Fibroblast of skin of right biceps (primary cell): ENCODE data around the gene CHST10.
"Not testable (repeated sequence)": the region's sequence is repeated elsewhere in the genome, so short reads cannot be mapped to it uniquely, and the experiment has no call there.

ENCODE experiments used
- DNase-seq: peaks from one replicate; pipeline ENCODE4 v3.0.0-alpha.2; 2013

The CHST10 gene

DNA sequence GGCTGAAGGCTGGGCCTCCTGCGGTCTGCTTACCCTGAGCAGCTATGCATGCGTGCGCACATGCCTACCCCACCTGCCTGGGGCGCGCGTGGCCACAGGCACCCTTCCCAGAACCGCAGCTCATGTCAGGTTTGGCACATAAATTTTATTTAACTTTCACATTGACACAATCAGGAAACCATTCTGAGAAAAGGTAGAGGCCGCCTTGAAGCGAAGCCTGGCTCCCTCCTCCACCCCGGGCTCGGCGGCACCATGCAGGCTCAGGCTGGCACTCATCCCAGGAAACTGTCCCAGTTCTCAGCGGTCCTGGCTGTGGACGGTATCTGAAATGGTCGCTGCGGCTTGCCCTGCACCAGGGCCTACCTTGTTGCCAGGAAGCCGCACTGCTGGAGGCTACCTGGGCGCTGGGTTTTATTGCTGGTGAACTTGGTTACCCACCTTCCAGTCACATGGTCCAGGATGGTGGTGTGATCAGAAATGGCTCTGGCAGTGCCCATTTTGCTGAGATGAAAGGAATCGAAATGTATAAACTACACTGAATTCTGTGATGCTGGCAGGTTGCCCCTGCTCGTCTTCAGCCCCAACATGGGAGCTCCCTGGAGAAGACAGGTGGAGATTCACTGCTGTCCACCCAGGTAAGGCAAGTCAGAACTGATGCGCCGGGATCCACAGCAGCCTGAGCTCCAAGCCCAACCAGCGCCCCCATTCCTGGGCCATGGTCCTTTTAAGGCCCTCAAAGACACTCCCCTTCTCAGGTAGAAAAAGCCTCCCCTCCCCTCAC, 25.5 kb downstream of the CHST10 start:
- no peak for DNase-seq

DNA sequence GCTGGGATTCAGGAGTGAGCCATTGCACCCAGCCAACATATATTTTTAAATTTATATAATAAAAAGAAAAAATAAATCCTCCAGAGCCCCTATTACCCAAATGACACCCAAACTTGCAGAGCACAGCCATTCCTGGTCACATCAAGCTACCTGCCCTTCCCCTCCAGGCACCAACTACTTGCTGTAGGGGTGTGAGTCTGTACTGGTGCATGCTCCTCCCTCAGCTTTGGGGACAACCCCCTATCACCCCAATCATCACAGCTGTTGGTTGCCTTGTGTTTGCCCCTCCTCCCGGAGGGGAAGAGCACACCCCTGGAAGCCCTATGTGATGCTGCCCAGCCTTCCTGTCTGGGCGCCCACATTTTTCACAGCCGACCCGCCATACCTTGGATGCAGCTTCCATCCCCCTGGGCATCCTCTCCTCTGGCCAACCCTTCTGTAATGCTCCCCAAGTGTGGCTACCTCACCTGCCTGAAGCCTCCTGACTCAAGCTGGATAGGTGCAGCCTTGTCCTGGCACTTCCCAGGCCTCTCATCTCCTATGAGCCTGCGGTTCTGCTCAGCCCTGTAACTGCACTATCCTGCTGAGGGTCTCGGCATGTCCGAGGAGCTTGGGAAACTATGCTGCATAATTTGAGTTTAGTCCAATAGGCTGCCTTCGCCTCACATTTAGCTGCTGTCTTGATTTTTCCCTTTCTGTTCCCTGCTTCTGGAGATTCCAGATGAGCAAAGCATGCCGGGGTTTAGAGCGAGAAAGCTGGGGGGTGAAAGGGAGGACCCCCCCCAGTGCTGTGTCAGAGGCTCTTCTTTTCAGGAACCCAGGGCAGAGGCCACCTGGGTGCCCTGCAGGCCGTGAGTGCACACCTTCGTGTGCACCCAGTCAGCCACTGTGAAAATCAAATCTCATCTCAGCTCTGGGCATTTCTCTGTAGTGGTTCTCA, 27.2 kb downstream of the CHST10 start:
- no peak for DNase-seq

DNA sequence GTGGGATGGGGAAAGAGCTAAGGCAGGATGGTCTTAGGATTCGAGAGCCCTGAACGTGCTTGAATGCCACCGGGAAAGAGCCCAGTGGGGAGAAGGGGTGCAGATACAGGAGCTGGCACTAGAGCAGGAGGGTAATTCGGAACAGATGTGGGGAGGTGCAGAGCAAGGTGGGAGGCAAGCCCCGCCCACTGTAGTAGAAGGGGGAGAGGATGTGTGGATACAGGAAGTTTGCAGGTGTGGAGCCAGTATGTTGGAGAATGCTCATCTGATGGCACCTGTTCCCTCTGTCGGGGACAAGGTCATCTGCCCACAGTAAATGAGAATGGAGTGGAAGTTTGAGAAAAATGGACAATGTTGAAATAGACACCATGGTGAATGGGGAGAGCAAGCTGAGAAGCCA, 28.8 kb downstream of the CHST10 start:
- no peak for DNase-seq

DNA sequence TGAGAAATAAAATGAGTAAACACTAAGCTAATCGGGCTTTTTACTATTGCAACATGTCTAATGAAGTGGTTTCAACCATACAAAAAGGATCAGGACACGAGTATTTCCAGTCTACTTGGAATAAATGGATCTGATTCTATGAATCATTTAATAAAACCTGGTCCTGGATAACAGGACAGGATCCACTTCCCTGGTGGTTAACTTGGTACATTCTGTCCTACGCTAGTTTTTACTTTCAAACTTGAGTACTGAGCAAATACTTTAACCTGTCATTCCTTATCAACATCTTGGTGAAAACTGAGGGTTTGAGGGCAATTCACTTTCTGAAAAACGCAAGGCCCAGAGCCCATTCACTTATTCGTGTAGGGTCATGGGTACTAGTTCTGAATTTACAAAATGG, 33.5 kb downstream of the CHST10 start:
- DNase-seq, result no peak

DNA sequence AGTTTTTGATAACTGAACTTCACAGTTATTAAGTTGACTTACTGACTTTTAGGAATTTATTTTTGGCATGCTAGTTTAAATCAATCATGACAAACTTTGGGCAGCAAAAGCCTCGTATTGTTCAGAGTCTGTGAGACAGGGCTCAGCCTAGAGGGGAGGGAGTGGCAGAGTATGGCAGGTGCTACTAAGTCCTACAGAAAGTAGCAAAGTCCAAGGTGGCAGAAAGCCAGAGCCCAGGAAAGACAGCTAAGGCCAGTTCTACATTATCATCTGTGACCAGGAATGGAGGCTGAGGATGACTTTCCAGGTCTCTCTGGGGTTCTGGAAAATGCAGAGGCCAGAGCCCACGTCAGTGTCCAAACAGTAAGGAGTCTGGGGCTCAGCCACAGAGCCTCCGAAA, 34.2 kb downstream of the CHST10 start:
- no peak for DNase-seq

DNA sequence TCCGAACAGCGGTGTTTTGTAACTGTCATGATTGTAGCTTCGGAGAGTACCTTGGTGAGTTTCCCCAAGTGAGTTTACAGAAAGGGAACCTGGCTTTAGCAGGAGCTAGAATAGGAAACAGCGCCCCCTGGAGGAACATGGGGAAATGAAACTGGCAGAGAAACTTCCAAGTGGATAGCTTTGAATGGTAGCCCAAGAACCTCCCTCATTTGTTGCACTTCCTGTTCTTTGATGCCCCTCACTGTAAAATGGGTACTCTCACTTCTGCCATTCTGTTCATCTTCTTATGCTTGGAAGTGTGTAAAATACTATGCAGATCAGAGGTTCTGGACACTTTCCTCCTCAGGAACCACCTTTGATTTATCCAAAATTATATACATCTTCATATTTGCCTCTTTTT, 36.2 kb downstream of the CHST10 start:
- DNase-seq, result peak; percentile 68

DNA sequence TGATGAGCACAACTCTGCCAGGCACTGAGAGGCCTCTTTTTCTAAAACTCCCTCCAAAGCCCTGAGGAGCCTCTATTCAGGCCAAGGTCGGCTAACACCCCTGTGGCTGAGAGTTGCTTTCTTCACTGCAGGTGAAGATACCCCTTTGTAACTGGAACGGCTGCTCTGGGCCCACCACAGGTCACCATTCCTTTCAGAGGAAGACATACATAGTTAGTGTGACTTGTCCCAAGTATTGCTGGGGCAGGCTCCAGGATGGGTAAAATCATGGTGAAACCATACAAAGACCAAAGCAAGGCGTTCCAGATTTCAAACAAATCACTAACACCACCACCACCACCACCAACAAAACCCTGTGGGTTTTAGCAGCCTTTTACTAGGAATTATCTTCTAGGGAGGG, 36.8 kb downstream of the CHST10 start:
- DNase-seq, result no peak

DNA sequence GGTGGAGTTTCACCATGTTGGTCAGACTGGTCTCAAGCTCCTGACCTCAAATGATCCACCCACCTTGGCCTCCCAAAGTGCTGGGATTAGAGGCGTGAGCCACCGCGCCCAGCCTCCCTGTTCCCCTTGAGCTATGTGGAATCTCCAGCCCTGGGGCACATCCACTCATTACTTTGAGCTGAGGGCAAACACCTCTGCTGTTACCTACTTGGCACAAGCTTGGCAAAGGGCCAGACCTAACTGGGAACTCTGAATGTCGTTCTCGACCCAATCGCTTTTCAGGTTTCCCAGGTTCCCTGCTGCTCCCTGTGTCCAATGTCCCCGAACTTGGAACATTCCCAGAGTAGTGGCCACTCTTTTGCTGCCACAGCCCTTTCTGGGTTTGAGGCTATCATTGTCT, 40.6 kb downstream of the CHST10 start:
- no peak for DNase-seq

DNA sequence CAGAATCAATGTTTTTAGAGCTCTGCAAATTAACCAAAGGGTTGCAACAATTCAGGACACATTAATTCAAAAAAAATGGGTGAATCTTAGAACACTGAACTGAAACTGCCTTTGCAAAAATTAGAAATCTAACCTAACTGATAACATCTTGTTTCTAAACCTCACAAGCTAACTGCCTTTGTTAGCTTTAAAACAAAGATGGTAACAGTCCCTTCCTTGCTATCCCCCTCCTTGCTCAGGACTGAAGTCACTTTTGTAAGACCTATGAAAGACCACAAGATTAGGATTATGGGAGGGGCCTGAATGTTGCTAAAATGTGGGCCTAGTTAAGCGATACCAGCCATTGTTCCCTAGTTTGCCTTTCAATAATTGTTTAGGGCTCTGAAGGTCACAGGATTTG, 50.3 kb downstream of the CHST10 start:
- DNase-seq, result no peak

DNA sequence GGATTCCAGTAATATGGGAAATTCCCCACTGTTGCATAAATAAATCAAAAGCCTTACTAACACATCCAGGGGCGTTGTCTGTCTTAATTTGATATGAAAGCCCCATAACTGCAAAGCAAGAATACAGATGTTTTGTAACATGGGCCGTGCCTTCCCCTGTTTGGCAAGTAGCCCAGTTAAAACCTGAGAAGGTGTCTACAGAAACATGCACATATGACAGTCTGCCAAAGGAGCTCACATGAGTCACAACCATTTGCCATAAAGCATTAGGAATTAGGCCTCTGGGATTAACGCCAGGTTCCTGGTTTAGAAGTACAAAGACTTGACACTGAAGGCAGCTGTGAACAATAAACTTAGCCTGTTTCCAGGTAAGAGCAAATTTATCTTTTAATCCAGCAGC, 52.0 kb downstream of the CHST10 start:
- peak; percentile 84 for DNase-seq

DNA sequence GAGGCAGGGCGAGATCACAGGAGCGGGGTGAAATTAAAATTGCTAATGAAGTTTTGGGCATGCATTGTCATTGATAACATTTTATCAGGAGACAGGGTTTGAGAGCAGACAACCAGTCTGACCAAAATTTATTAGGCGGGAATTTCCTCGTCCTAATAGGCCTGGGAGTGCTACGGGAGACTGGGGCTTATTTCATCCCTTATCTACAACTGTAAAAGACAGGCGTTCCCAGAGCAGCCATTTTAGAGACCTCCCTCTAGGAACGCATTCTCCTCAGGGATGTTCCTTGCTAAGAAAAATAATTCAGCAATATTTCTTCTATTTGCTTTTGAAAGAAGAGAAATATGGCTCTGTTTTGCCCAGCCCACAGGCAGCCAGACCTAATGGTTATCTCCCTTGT, 55.2 kb downstream of the CHST10 start:
- not testable (repeated sequence) for DNase-seq

DNA sequence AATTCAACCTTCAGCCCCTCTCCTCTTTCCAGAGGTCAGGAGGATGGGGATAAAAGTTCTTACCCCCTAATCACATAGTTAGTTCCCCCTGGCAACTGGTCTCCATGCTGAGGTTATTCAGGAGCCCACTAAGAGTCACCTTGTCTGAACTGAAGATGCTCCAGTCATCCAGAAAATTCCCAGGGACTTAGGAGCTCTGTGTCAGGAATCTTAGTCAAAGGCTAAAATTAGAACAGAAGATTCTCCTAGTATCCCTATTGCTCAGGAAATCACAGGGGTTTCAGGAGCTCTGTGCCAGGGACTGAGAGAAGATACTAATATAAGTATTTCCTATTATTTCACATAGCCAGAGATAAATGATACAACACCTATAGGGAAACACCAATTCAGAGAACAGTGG, 57.9 kb downstream of the CHST10 start:
- no peak for DNase-seq

DNA sequence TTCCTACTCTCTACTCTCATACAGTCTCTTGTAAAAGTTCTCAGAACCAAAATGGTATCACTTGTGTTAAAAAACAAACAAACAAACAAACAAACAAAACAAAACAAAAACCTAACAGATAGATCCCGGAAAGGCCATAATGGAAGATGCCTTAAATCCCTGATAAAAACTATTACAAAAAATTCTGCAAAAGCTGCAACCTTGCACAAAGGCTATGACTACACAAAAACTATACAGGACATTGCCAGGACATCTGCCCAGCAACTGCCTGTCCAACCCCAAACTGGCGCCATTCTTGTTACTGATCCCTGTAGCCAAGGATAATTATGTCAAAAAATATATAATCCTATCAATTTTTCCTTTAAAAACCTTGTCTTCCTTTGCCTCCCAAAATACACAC, 58.9 kb downstream of the CHST10 start:
- no peak for DNase-seq

DNA sequence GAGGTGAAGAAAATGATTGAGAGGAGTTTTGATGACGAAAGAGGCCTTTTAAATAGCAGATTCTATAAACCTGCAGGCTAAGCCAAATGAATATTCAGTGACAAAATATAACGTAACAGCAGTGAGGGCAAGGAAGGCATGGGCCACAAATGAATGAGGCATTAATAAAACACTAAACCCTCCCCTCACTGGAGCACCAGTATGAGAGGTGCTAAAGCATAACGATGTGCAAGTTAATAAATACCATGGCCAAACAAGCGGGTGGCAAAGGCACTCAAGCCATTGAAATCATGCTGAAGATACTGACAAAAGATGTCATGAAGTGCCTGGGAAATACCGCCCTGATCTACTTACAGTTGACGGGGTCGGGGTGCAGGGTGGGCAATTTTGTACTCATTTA, 64.9 kb downstream of the CHST10 start:
- no peak for DNase-seq

DNA sequence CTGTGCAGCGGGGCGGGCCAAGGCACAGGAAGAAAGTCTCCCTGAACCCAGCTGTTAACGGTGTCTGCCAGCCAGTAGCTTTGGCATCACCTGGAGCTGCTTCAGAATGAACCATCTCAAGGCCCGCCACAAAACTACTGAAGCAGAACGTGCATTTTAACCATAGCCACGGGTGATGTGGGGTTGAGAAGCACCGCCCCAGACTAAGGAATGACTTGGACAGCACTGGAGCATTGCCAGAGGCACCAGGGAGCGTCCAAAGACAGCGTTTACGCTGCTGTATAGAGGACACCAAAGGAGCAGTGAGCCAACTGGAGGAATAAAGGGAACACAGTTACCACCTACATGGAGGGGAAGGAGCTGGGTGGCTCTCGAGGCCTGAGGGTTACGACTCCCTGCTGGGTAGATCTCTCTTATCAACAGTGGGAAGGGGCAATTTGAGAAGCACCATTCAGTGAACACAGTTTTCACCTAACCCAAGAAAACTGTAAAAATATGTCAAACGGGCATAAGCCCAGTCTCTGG, 66.7 kb downstream of the CHST10 start:
- DNase-seq, result no peak

DNA sequence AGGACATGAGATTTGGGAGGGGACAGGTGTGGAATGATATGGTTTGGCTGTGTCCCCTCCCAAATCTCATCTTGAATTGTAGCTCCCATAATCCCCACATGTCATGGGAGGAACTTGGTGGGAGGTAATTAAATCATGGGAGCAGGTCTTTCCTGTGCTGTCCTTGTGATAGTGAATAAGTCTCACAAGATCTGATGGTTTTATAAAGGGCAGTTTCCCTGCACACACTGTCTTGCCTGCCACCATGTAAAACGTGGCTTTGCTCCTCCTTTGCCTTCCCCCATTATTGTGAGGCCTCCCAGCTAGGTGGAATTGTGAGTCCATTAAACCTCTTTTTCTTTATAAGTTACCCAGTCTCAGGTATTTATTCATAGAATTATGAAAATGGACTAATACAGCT, 72.3 kb downstream of the CHST10 start:
- not testable (repeated sequence) for DNase-seq

DNA sequence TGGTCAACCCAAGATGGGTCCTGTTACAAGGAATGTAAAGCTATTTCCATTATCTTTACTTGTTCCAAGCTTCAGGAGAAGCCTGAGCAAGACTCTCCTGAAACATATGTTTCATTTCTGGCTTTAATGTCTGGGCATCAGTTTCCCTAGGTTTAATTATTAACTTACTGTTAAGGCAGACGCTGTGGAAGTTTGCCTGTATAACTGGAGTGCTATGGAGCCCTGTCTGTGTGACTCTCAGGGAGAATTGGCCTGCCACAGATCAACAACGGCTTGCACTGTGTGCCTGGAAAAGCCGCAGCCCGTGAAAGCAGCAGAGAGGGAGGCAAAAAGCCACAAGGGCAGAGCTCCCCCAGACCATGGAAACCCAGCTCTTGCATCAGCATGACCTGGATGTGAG, 73.0 kb downstream of the CHST10 start:
- no peak for DNase-seq

DNA sequence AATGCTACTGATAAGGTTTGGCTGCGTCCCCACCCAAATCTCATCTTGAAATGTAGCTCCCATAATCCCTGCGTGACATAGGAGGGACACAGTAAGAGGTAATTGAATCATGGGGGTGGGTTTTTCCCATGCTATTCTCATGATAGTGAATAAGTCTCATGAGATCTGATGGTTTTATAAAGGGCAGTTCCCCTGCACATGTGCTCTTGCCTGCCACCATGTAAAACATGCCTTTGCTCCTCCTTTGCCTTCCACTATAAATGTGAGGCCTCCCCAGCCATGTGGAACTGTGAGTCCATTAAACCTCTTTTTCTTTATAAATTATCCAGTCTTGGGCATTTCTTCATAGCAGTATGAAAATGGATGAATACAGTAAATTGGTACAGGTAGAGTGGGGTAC, 75.0 kb downstream of the CHST10 start:
- DNase-seq, result not testable (repeated sequence)
